Fibroblast of pulmonary artery (primary cell): ENCODE measurements around the gene CDKL5.

Source experiments
- DNase-seq: peaks from one replicate; pipeline ENCODE4 v3.0.0-alpha.2; 2010; ENCODE audit warnings: low read depth
- H3K4me3 ChIP-seq: replicated peaks from 2 replicates; pipeline ENCODE4 v1.5.1; 2011; ENCODE audit warnings: low read depth, mild to moderate bottlenecking, control low read depth, low read length, moderate library complexity
- TF ChIP-seq, protein P1 (sequence below): IDR thresholded peaks from 2 replicates; pipeline ENCODE4 v1.5.1; 2011; ENCODE audit warnings: mild to moderate bottlenecking, control low read depth, low read length, inconsistent platforms; ENCODE audit errors: missing control alignments

The CDKL5 gene

DNA sequence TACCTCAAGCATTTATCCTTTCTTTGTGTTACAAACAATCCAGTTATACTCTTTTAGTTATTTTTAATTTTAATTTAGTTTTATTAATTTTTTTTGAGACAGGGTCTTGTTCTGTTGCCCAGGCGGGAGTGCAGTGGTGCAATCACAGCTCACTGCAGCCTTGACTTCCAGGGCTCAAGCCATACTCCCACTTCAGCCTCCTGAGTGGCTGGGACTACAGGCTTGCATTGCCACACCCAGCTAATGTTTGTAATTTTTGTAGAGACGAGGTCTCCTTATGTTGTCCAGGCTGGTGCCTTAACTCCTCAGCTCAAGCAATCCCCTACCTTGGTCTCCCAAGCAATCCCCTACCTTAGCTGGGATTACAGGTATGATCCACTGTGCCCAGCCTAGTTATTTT, 45.9 kb downstream of the CDKL5 start:
- TF ChIP-seq, protein P1, sequence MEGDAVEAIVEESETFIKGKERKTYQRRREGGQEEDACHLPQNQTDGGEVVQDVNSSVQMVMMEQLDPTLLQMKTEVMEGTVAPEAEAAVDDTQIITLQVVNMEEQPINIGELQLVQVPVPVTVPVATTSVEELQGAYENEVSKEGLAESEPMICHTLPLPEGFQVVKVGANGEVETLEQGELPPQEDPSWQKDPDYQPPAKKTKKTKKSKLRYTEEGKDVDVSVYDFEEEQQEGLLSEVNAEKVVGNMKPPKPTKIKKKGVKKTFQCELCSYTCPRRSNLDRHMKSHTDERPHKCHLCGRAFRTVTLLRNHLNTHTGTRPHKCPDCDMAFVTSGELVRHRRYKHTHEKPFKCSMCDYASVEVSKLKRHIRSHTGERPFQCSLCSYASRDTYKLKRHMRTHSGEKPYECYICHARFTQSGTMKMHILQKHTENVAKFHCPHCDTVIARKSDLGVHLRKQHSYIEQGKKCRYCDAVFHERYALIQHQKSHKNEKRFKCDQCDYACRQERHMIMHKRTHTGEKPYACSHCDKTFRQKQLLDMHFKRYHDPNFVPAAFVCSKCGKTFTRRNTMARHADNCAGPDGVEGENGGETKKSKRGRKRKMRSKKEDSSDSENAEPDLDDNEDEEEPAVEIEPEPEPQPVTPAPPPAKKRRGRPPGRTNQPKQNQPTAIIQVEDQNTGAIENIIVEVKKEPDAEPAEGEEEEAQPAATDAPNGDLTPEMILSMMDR = no peak
- DNase-seq = no peak

DNA sequence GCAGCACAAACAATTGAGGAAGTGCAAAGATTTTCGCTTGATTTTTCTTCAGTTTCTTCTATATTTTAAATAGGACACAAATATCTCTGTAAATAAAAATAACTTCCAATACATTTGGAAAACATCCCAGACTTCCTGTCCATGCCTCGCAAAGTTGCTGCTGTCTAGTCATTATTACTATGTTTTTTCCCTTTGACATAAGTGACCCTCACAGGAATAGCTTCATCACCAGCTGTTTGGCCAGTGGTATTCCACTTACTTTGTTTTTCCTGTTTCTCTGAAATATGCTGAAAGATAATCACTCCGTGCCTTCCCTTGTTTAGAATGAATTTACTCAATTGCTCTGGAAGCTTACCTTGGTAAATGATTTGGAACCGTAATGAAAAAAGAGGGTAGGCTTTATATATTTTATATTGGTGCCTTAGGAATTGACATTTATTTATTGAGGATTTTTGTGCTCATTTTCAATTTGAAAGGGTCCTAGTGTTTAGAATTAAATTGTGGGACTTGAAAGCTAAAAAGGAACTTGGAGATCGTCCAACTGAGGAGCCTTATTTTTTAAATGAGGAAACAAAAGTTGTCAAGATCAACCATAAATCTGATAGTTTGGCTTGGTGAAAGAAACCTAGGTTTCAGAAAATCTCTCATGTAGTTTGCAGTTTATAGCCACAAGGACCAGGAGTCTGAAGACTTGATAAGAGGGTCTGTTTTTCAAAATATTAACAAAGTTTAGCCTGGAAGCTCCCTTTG, 65.6 kb downstream of the CDKL5 start:
- no peak overlapping the region for H3K4me3 ChIP-seq
- DNase-seq = peak; percentile 26
- TF ChIP-seq, protein P1 = no peak

More for the DNA sequence above, 45.9 kb downstream of the CDKL5 start:
- no peak overlapping the region for H3K4me3 ChIP-seq

DNA sequence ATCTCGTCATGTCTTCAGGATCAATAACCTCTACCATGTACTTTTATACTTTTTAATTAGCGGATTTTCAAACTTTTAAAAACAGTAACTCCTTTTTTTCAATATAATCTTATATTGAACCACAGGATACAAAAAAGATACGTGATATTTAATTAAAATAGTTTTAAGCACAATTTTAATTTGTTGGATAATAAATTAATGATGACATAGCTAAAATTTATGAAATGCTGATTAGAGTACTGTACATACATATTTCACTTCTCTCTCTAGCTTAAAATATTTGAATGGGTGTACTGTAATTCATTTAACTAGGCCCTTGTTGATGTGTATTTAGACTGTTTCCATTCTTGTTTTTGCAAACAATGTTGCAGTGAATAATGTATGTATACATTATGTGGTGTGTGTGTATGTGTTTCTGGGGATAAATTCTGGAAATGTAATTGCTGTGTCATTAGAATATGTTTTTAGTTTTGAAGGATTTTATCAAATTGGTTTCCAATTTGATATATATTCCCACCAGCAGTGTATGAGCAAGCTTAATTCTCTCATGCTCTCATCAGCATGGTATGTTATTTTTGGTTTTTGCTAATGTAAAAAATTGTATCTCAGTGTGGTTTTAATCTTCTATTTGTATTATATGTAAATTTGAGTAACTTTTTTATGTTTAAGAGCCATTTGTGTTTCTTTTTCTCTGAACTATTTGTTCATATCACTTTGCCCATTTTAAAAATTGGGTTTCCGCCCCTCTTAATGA, 66.4 kb downstream of the CDKL5 start:
- DNase-seq = no peak
- no peak overlapping the region for H3K4me3 ChIP-seq
- TF ChIP-seq, protein P1 = no peak

DNA sequence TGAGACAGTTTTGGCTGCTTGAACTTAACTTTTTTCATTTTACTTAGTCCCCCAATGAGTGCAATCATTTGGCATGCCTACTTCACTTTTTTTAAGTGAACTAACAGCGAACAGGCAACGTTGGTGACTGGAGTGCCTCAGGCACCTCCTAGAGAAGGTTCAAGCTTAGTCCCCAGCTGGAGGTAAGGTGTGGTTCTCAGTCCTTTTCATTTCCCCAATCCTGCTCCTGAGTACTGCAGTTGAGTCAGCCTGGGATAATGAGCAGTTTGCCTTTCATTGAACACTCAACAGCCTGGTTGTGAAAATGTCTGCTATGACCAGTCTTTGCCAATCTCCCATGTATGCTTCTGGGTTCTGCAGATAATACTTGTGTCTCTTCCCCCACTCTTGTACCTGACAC, 109.5 kb downstream of the CDKL5 start:
- TF ChIP-seq, protein P1 = no peak
- H3K4me3 ChIP-seq = no peak overlapping the region
- no peak for DNase-seq

DNA sequence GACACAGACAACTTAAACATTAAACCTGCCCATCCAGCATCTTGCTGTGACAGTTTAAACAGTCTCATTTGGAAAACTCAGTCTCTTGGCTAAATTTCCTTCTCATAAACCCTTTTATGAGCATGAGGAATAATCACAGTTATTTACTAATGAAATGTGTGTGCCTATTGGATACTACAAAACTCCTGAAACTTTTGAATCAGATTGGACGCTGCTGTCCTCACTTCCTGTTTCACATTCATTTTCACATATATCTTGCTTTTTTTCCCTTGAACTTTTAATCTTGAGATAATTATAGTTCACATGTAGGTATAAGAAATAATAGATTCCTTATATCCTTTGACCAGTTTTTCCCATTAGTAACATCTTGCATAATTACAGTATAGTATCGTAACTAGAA, 111.7 kb downstream of the CDKL5 start:
- H3K4me3 ChIP-seq = no peak overlapping the region
- DNase-seq = no peak
- TF ChIP-seq, protein P1 = no peak

DNA sequence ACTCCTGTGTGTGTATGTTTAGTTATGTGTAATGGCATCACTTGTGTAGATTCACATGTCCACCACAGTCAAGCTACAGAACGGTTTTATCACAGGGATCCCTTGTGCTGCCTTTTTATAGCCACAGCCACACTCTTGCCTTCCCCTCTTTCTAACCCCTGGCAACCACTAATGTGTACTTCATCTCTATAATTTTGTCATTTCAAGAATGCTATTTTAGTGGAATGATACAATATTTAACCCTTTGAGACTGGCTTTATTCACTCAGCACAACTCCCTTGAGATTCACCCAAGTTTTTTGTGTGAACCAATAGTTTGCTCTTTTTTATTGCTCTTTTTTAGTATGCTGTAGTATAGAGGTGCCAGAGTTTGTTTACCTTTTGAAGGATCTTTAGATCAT, 112.1 kb downstream of the CDKL5 start:
- H3K4me3 ChIP-seq = no peak overlapping the region
- DNase-seq = no peak
- TF ChIP-seq, protein P1 = no peak
